MM.1S (cell line): Measurements from ENCODE around the gene EXOC3L4.

Experiments
- EZH2 ChIP-seq: fragments of 300-600 bp; sonication (generic); optimal IDR thresholded peaks from 2 replicates; pipeline ENCODE3; 2017; ENCODE audit warnings: low read depth, mild to moderate bottlenecking, antibody characterized with exemption, low read length, mixed read lengths
- TF ChIP-seq, protein P1 (sequence below): fragments of 300-600 bp; sonication (generic); IDR thresholded peaks from 2 replicates; pipeline ENCODE4 v1.5.1; 2016; ENCODE audit warnings: antibody characterized with exemption, low read length, mixed read lengths

DNA sequence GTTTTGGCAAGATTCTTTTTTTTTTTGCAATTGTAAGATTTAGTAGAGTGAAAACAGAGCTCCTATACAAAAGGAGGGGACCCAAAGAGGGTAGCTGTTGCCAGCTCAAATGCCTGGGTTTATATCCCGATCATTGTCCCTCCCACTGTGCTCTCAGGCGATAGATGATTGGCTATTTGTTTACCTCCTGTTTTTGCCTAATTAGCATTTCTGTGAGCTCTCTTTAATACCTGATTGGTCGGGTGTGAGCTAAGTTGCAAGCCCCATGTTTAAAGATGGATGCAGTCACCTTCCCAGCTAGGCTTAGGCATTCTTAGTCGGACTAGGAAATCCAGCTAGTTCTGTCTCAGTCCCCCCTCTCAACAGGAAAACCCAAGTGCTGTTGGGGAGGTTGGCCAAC, 1.9 kb downstream of the EXOC3L4 start:
- TF ChIP-seq, protein P1, sequence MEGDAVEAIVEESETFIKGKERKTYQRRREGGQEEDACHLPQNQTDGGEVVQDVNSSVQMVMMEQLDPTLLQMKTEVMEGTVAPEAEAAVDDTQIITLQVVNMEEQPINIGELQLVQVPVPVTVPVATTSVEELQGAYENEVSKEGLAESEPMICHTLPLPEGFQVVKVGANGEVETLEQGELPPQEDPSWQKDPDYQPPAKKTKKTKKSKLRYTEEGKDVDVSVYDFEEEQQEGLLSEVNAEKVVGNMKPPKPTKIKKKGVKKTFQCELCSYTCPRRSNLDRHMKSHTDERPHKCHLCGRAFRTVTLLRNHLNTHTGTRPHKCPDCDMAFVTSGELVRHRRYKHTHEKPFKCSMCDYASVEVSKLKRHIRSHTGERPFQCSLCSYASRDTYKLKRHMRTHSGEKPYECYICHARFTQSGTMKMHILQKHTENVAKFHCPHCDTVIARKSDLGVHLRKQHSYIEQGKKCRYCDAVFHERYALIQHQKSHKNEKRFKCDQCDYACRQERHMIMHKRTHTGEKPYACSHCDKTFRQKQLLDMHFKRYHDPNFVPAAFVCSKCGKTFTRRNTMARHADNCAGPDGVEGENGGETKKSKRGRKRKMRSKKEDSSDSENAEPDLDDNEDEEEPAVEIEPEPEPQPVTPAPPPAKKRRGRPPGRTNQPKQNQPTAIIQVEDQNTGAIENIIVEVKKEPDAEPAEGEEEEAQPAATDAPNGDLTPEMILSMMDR: no peak
- TF ChIP-seq EZH2: no peak
